ENCODE results near the gene ZSCAN25. TPM values are rescaled to one million over a fixed set of nuclear protein-coding genes. Genes with fewer than 3 reads are reported as not detected.

Gene ZSCAN25
- total and polyA plus RNA-seq, 2 of the 13 experiments (the other 11 are each of a cell fraction or from before 2014, with no cell fraction given), result 12.1 to 16.8 TPM

DNA sequence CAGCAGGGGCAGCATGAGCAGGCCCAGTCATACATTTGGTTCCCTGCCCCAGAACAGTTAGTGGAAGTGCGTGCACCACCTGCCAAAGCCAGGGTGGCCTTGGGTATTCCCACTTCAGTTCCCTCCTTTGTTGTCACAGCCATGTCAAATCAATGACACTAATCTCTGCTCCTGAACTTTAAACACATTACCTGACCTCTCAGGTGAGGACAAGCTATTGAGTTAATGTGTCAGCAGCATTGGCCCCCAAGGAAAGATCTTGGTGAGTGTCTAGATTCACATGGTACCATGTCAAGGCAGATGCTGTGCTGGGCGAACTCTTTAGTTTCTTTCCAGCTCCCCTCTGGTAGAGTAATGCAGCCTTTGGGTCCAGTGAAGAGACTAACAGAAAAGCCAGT lies 60.9 kb downstream of the ZSCAN25 start (continued):
- TF ChIP-seq ZNF143 (CRISPR knock-in tag; IDR thresholded peaks at IDR 0.05) (0 out of 2 replicates have a peak, but pooled peaks have one; percentile 36), POLR2AphosphoS2 (IDR thresholded peaks at IDR 0.05; ENCODE audit: low read depth, low read length) (no peak), ZNF543 (CRISPR knock-in tag; IDR thresholded peaks at IDR 0.05) (no peak), KLF12 (CRISPR knock-in tag; IDR thresholded peaks at IDR 0.05; ENCODE audit: borderline replicate concordance) (peak; percentile 62; the same call in 1 of the 2 replicates), HDAC6 (IDR thresholded peaks at IDR 0.05; ENCODE audit: low read depth, low read length) (no peak), TEAD2 (CRISPR knock-in tag; IDR thresholded peaks at IDR 0.05) (no peak), HCFC1 (IDR thresholded peaks at IDR 0.05; ENCODE audit: low read depth, low read length) (no peak), MAFG (CRISPR knock-in tag; IDR thresholded peaks at IDR 0.05) (no peak), PHF8 (CRISPR knock-in tag; IDR thresholded peaks at IDR 0.05) (peak; percentile 30; the same call in 1 of the 2 replicates), ZNF333 (CRISPR knock-in tag; IDR thresholded peaks at IDR 0.05; ENCODE audit: borderline replicate concordance) (no peak), ZNF629 (CRISPR knock-in tag; conservative IDR thresholded peaks at IDR 0.05) (no peak), HNRNPUL1 (IDR thresholded peaks at IDR 0.05; ENCODE audit: low read depth, low read length) (no peak), ZFP90 (CRISPR knock-in tag; IDR thresholded peaks at IDR 0.05; ENCODE audit: borderline replicate concordance) (peak; percentile 35; the same call in 1 of the 2 replicates), ZNF782 (CRISPR knock-in tag; IDR thresholded peaks at IDR 0.05; ENCODE audit: borderline replicate concordance) (no peak), EP300 (IDR thresholded peaks at IDR 0.05; ENCODE audit: low read depth in 2 of 2, low read length in 2 of 2) (peak in 1 of 2 experiments; percentile 89; a peak in 2 of 4 replicates), EP300 (CRISPR knock-in tag; IDR thresholded peaks at IDR 0.05; ENCODE audit: borderline replicate concordance) (no peak), SOX13 (IDR thresholded peaks at IDR 0.05) (no peak; the same call in 1 of the 2 replicates), SOX13 (CRISPR knock-in tag; conservative IDR thresholded peaks at IDR 0.05 in 1 of 2, IDR thresholded peaks at IDR 0.05 in 1 of 2) (peak in 1 of 2 experiments; percentile 88; a peak in 2 of 4 replicates)
- TF ChIP-seq, protein P1, sequence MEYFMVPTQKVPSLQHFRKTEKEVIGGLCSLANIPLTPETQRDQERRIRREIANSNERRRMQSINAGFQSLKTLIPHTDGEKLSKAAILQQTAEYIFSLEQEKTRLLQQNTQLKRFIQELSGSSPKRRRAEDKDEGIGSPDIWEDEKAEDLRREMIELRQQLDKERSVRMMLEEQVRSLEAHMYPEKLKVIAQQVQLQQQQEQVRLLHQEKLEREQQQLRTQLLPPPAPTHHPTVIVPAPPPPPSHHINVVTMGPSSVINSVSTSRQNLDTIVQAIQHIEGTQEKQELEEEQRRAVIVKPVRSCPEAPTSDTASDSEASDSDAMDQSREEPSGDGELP (IDR thresholded peaks at IDR 0.05; ENCODE audit: borderline replicate concordance, low read depth), result peak; percentile 66; the same call in 1 of the 2 replicates
- TF ChIP-seq, protein P2, sequence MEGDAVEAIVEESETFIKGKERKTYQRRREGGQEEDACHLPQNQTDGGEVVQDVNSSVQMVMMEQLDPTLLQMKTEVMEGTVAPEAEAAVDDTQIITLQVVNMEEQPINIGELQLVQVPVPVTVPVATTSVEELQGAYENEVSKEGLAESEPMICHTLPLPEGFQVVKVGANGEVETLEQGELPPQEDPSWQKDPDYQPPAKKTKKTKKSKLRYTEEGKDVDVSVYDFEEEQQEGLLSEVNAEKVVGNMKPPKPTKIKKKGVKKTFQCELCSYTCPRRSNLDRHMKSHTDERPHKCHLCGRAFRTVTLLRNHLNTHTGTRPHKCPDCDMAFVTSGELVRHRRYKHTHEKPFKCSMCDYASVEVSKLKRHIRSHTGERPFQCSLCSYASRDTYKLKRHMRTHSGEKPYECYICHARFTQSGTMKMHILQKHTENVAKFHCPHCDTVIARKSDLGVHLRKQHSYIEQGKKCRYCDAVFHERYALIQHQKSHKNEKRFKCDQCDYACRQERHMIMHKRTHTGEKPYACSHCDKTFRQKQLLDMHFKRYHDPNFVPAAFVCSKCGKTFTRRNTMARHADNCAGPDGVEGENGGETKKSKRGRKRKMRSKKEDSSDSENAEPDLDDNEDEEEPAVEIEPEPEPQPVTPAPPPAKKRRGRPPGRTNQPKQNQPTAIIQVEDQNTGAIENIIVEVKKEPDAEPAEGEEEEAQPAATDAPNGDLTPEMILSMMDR (CRISPR knock-in tag; IDR thresholded peaks at IDR 0.05), result no peak
- TF ChIP-seq, protein P3, sequence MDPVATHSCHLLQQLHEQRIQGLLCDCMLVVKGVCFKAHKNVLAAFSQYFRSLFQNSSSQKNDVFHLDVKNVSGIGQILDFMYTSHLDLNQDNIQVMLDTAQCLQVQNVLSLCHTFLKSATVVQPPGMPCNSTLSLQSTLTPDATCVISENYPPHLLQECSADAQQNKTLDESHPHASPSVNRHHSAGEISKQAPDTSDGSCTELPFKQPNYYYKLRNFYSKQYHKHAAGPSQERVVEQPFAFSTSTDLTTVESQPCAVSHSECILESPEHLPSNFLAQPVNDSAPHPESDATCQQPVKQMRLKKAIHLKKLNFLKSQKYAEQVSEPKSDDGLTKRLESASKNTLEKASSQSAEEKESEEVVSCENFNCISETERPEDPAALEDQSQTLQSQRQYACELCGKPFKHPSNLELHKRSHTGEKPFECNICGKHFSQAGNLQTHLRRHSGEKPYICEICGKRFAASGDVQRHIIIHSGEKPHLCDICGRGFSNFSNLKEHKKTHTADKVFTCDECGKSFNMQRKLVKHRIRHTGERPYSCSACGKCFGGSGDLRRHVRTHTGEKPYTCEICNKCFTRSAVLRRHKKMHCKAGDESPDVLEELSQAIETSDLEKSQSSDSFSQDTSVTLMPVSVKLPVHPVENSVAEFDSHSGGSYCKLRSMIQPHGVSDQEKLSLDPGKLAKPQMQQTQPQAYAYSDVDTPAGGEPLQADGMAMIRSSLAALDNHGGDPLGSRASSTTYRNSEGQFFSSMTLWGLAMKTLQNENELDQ (CRISPR knock-in tag; IDR thresholded peaks at IDR 0.05; ENCODE audit: borderline replicate concordance), result no peak
- TF ChIP-seq, protein P4, sequence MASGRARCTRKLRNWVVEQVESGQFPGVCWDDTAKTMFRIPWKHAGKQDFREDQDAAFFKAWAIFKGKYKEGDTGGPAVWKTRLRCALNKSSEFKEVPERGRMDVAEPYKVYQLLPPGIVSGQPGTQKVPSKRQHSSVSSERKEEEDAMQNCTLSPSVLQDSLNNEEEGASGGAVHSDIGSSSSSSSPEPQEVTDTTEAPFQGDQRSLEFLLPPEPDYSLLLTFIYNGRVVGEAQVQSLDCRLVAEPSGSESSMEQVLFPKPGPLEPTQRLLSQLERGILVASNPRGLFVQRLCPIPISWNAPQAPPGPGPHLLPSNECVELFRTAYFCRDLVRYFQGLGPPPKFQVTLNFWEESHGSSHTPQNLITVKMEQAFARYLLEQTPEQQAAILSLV (CRISPR knock-in tag; IDR thresholded peaks at IDR 0.05; ENCODE audit: borderline replicate concordance), result no peak

All from HepG2 (cell line).